PC-3 (cell line): Measurements from ENCODE around the gene MFSD8.

Source experiments
- CTCF ChIP-seq: fragments of 300-600 bp; sonication (generic); conservative IDR thresholded peaks from 2 replicates; pipeline ENCODE4 v1.5.1; 2017; ENCODE audit warnings: antibody characterized with exemption, low read depth, mild to moderate bottlenecking, low read length
- EZH2 ChIP-seq: fragments of 300-600 bp; sonication (generic); IDR thresholded peaks from one replicate; pipeline ENCODE4 v1.6.1; 2017; ENCODE audit warnings: antibody characterized with exemption, mild to moderate bottlenecking, low read length; ENCODE audit not compliant: unreplicated experiment

- TF ChIP-seq CTCF (no peak), EZH2 (no peak)
Observed at GRCh38 chr4:127975121-127975770, 10.3 kb upstream of the MFSD8 start.
